ENCODE measurements around the gene UGT8.
"Not testable (repeated sequence)": the region's sequence is repeated elsewhere in the genome, so short reads cannot be mapped to it uniquely, and the experiment has no call there.

The UGT8 gene, protein sequence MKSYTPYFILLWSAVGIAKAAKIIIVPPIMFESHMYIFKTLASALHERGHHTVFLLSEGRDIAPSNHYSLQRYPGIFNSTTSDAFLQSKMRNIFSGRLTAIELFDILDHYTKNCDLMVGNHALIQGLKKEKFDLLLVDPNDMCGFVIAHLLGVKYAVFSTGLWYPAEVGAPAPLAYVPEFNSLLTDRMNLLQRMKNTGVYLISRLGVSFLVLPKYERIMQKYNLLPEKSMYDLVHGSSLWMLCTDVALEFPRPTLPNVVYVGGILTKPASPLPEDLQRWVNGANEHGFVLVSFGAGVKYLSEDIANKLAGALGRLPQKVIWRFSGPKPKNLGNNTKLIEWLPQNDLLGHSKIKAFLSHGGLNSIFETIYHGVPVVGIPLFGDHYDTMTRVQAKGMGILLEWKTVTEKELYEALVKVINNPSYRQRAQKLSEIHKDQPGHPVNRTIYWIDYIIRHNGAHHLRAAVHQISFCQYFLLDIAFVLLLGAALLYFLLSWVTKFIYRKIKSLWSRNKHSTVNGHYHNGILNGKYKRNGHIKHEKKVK

DNA sequence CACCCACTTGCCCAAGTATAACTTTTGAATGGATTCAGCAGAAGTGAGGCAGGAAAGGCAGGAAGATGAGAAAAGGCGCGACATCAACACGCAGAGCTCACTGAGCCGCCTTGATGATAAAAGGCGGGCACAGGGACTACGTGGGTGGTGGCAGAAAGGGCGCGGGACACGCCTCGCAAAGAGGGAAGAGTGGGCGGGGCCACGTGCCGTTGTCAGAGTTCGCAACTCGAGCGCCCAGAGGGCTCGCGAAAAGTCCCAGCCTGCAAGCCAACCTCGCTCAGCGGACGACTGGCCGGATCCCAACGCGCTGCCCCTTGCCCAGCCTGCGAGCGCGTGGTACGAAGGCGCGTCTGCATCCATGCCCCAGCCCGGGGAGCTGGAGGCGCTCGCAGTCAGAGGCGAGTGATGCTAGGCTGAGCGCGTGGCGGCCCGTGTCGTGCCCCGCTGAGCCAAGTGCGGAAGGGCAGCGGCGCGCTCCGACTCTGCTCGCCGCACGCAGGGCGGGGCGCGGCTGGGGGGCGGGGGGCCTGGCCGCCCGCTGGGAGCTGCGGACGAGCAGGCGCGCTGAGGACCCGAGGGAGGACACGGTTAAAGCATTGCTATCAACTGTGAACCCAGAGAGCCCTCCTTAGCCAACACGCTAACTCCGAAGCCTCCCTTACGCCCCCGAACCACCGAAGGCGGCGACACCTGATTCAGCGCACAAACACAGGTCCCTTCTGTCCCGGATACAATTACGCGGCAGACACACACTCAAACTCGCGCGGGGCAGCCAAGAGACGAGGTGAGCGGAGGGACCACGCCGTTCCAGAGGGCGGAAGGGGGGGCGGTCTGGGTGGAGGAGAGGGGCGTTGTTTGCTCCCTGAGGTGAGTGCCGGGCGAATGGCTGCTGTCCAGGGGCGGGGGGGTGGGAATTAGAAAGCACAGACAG, at the start of gene UGT8:
Gene UGT8, plus strand, starts transcription at position 617 of the 931 bp plus-strand sequence. CDS start 24,074 bp downstream, outside the sequence.
- DNase-seq (ENCODE audit: low read depth): peak; percentile 26

DNA sequence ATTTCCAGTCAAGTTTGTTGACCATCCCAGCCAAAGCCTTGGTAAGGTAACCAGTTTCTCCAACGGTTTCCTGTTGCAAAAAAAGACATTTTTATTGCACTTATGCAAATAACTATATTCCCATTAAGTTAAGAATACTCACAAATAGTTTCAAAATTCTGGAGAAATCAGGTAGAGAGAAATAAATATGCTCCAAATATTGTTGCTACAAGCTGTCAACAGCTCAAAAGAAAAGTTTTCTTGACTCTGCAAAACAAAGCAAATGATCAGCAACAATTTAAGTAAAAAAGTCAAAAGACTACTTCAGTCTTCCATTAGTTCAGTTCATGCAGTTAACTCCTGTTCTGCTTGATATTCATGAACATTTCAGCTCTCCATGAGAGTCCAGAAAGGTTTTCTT, 49.0 kb upstream of the UGT8 start:
- no peak for DNase-seq (ENCODE audit: low read depth)

DNA sequence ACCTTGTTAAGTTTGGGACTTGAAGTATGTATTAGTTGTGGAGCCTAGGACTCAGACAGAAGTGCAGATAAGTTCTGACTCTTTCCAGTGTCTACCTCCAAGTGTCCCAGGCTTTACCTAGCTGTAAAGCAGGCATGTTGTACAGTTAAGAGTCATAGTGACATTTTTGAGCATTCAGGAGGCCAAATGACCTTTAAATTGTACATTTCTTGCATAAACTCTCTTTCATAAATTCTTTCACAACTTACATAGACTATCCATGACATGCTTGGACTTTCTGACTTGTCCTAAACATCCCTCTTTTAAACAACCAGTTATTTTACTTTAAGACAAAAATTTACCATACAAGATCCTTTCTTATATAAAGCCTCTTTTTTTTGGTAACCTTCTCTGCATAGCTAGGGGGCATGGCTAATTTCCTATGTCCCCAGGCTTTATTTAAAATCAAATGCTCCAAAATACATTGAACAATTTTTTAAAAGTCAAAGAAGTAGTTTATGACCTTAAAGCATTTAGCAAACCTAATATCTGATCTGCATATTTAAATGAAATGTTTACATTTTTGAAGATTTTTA, 40.1 kb upstream of the UGT8 start:
- DNase-seq (ENCODE audit: low read depth): no peak

DNA sequence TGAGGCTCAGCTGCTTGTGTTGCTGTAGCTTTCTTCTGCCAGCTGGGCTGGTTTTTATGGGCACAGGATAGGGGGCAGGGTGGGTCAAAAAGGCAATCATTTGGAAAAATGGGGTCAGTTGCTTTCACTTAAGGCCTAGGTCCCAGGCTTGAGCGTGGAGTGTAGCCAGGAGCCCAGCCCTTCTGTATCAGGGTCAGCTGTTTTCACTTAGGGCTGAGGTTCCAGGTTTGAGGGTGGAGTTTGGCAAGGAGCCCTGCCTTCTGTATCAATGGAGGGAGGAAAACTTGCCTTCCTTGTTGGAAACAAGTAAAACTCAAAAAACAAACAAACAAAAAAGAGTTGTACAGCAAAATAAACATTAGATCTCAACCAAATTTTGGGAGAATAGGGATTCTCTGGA, 37.0 kb upstream of the UGT8 start:
- DNase-seq (ENCODE audit: low read depth): no peak

DNA sequence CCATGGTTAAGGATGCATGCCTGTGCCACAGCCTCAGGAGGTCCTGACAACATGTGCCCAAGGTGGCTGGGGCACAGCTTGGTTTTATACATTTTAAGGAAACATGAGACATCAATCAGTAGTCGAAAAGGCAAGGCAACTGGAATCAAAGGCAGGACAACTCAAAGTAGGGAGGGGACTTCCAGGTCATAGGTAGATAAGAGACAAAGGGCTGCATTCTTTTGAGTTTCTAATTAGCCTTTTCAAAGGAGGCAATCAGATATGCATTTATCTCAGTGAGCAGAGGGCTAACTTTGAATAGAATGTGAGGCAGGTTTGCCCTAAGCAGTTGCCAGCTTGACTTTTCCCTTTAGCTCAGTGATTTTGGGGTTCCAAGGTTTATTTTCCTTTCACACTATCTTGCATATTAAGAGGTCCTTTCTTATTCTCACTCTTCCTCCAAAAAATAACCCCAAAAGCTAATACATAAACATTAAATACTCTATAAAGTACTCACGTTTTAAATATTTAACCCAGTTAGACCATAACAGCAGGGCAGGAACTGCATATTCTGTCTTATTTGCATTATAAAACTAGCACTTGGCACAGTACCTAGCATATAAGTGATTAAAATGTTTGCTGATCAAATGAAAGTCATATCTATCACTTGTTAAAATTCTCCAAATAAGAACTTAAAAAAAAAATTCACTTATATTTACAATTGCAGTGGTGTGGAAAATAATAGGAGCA, 36.3 kb upstream of the UGT8 start:
- no peak for DNase-seq (ENCODE audit: low read depth)

DNA sequence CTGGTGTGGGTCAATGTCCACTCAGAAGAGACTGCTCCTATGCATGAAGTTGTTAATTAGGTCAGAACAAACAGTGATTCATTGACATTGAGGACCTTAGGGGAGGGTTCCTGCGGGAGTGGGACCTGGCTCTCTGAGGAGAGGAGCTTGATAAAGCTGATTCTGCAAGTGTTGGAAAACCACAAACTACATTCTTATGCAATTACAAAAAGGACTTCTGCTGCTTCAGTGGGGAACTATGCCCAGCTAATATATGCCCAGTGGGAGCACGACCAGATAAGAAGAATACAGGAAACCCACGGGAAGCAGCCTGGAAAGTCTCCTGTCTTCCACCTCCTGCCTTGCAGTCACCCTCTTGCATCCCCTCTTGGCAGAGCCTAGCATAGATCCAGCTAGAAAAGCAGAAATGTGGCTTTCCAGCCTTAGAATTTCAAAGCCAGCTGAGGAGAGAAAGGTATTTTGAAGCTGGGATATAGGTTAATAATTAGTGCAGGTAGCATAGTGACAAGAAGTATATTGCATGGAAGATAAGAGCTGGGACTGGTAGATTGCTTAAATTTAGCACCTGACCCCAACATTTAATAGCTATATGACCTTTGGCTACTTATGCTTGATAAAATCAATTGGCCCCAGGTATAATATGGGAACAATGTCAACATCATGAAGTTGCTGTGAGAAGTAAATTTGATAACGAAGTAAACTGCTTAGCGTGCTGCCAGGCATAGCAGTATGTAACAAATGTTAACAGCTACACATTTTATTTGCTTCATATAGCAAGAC, 34.9 kb upstream of the UGT8 start:
- DNase-seq (ENCODE audit: low read depth): no peak

DNA sequence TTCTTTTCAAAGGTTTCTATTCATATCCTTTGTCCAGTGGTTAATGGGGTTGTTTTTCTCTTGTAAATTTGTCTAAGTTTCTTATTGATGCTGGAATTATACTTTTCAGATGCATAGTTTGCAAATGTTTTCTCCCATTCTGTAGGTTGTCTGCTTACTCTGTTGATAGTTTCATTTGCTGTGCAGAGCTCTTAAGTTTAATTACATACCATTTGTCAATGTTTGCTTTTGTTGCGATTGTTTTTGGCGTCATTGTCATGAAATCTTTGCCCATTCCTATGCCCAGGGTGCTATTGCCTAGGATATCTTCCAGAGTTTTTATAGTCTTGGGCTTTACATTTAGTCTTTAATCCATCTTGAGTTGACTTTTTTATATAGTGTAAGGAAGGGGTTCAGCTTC, 21.2 kb upstream of the UGT8 start:
- no peak for DNase-seq (ENCODE audit: low read depth)

DNA sequence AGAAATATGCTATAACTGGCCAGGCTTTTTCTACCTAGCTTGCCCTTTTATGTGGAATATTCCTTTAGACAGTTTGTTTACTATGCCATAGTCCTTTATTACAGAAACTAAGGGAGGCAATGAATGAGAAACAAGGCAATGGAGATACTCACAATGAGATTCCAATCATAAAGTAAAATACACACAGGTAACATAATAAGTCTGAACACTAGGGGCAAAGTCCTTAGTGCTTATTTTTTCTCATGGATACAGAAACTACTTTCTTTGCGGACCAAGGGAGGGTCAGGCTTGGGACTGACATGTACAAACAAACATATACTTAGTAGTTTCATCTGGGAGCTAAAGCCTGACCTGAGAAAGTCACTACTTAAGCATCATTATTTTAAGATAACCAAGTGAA, 16.0 kb upstream of the UGT8 start:
- no peak for DNase-seq (ENCODE audit: low read depth)

DNA sequence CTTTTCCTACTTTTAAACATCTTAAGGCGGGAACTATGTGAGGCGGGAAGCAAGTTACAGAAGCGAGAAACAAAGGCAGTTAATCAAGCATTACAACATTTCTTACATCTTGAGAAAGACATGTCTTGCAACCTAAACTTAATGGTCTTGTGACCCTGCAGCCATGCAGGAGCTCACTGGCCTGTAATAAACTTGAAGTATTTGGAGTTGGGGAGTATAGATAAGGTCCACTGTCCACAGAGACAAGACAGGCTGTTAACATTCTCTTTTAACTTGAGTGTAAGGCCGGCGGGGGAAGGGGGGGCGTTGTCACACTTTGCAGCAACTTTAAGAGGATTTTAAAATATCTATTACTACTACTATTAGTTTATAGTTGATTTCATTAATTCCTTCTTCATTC, 10.3 kb upstream of the UGT8 start:
- DNase-seq (ENCODE audit: low read depth): no peak

DNA sequence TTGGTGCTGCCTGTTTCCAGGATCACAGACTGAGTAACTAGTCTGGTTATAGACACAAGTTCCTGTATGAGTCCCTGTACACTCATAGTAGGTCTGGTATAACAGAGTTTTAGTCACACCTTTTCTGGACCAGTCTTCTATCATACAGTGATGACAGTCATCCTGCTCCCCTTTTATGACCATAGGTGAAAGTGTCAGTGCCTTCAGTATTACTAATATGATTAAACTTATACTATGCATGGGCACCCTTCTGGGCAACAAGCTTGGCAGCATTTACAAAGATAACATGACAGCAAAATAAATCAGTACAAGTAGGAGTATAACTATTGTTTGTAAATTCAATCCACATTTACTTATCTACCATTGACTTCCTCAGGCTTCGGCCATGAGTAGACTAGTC, 8.2 kb upstream of the UGT8 start:
- DNase-seq (ENCODE audit: low read depth): not testable (repeated sequence)

DNA sequence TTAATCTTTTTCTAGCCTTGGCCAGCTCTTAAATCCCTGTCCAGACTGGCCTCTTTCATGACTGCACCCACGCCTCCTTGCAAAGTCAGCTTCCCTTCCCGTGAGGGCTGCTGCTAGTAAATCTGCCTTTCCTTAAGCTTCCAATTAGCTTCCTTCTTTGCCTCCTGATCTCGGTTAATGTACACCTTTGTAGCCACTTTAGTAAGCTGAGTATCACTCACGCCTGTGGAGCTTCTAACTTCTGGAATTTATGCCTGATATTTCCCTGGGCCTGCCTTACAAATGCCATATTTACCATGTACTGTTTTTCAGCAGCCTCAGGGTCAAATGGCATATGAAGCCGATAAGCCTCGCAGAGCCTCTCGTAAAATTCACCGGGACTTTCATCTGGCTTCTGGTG, 5.1 kb upstream of the UGT8 start:
- DNase-seq (ENCODE audit: low read depth): no peak

DNA sequence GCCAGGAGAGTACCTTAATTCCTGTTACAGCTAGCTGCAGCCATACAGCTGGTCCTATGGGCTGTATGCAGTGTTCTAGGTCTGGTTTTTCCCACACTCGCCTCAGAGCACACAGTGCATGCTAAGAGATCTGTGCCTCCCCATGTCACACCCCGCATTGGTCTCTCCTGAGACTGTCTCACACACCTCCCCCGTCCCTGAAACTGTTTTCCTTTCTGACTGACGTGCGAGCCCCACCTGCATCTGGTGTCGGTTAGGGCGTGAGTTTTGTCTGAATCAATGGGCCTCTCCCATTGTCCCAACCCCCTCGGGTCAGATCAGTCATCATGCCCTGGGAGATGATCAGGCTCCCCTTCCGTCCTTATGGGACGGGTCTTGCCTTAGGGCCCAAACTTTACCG, 3.4 kb upstream of the UGT8 start:
- DNase-seq (ENCODE audit: low read depth): no peak

DNA sequence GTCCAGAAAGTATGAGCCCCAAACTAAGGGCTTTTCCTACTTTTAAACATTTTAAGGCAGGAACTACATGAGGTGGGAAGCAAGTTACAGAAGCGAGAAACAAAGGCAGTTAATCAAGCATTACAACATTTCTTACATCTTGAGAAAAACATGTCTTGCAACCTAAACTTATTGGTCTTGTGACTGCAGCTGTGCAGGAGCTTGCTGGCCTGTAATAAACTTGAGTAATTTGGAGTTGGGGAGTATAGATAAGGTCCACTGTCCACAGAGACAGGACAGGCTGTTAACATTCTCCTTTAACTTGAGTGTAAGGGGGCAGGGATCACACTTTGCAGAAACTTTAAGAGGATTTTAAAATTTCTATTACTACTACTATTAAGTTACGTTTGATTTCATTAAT, 2.7 kb upstream of the UGT8 start:
- no peak for DNase-seq (ENCODE audit: low read depth)

DNA sequence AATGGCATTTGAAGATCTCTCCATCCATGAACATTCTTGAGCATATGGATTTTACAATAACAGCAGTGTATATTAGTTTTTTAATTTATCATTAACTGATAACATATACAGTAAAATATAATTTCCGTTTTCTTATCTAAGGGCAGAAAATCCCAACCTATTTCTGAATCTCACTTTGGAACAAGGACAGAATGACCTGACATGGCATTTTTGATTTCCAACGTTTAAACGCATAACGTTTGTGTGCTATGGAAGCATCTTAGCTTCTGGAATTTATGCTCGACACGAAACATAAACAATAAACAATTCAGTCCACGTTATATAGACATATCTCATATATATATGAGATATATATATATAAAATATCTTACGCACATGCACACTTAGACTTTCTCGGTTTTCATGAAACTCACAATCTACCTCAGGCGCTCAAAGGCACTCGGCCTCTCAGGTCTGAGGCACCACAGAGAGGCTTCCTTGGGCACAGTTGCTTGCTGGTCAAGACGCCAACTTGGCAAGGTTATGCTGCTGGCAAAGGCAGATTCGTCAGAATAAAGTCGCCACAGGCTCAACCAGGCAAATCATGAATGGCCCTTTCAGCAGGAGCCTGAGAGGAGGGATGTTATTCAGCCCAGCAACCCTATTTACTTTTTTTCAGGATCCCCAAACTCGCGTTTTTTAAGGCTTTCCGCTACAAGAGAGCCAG, 1.0 kb upstream of the UGT8 start:
- no peak for DNase-seq (ENCODE audit: low read depth)

DNA sequence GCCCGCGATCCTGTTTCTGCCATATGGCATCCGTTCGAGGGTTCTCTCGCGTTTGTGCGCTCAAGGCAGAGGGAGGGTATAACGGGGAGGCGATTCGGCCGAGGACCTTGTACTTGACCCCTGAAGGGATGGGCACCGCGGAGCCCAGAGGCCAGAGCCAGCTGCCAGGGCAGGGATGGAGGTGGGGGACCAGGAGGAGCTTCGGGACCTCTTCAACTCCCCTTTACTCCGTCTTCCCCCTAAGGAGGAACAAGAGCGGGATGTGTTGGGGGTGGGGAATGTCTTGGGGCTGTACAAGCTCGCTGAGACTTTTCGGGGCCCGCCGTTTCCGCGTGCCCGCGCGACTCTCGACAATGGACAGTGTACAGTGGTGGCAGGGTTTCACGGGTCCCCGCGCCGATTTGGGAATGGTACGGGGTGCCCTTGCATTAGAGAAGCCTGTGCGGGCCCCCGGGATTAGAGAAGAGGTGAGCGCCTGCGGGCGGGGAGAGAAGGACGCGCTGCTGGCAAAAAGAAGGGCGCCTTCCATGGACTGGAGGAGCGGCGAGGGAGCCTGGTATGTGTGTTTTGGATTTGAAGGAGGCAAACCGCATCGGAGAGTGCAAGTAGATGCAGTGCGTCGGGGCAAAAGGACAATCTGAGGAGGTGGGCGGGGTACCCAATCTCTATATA, 760 bp downstream of the UGT8 start:
- DNase-seq (ENCODE audit: low read depth): no peak

DNA sequence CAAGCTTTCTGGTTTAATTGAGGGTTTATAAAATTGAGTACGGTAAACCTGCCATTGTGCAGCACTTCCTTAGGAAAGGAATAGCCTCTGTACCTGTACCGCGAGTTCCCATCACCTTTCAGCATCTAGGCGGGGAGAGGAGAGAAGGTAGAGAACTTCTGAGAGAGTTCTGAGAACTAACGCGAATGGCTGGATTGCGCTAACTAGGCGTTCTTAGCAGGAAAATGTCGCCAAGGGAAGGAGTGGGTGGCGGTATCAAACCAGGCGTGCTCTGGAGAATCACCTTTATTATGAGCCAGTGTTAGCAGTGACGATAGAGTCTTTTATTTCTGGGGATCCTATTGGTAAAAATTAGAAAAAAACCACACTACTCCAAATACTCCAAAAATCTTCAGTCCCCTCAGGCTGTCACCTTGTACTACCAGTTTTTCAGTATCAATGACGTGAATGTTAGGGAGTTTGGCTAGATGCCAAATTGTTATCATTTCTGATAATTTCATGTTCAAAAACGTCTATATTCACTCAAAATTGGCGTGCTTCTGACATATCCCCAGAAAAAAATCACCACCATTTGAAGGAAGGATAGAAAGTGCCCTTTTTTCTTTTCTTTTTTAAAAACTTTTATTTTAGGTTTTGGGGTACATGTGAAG, 1.4 kb downstream of the UGT8 start:
- no peak for DNase-seq (ENCODE audit: low read depth)

DNA sequence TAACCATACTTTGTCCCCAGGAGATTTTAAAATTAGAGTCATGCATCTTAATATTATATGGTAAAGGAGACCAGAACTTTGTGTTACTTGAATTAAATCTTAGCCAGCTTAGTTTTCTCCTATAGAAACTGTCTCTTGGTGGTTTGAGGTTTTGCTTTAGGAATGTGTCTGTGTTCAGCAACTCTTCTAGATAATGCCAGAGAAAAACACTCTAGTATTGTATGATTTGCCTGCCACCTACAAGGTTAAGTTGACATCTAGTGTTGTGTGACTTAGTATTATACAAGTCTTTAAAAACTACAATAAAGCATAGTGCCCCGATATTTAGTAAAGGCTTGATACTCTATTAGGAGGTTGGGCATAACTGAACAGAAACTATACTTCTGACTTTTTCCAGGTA, 2.1 kb downstream of the UGT8 start:
- no peak for DNase-seq (ENCODE audit: low read depth)

DNA sequence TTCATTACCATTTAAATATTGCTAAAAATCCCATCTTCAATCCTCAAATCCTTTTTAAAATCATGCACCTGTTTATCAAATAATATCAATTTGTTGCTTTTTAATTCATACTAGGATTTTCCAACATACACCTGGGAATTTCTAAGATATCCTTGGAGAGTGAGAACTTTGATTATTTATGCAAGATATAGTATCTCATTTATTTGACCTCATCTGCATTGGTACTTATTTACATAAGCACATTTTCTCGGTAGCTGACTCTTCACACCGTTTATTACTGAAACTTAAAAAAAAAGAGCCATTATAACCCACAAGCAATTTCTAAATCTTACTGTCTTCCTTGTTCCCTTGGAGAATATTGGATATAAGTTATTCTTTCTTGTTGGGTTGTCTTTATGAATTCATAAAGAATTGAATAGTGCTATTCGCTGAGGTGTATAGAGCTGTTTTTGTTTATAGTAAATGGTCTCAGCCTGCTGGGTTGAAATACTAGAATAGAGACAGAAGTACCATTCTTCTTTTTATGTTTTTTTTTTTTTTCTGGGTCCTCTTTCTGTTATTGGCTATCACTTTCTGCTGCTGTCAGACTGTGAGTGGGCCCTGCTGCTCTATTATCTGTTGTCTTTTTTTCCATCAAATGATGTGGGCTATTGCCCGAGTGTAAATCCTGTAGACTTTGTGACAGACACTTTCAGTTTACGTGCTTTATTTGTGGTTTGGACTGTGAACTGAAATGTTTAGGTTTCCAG, 2.9 kb downstream of the UGT8 start:
- no peak for DNase-seq (ENCODE audit: low read depth)

DNA sequence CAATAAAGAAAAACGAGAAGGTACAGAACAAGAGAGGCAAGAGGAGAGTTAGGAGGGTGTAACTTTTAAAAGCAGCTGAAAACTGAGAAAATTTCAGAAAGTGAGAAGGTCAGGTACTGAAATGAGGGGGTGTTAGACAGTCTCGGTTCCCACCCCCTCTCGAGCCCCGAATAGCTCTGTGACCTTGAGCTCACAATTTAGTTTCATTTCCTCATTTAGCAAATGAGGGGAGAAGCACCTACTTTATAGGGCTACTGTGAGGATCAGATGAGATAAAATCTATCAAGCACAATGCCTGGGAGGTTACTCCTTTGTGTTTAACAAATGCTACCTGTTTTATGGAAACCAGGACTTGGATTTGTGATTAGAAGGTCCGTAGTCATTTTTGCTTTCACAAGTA, 4.9 kb downstream of the UGT8 start:
- DNase-seq (ENCODE audit: low read depth): no peak
